Suprapubic skin (tissue), 4 donors: ENCODE measurements around the gene RAB3C.

Source experiments
- EP300 ChIP-seq: sonication (generic); formaldehyde crosslinking; IDR thresholded peaks from one replicate; pipeline ENCODE4 v1.6.1; 2017; ENCODE audit warnings: antibody characterized with exemption
- POLR2A ChIP-seq, 2 donors: fragments of 450-650 bp; IDR thresholded peaks; one replicate each; pipeline ENCODE4 v1.6.1; 2017; ENCODE audit warnings: antibody characterized with exemption in 2 of 2, mild to moderate bottlenecking in 2 of 2, moderate library complexity in 2 of 2
- POLR2AphosphoS5 ChIP-seq, 3 donors: sonication (generic); formaldehyde crosslinking; IDR thresholded peaks; one replicate each; pipeline ENCODE4 v1.6.1; 2017; ENCODE audit warnings: antibody characterized with exemption in 3 of 3
- TF ChIP-seq, protein P1 (sequence below), 2 donors: fragments of 200-600 bp in 1 of 2; fragments of 450-650 bp in 1 of 2; sonication (generic) in 1 of 2; IDR thresholded peaks; one replicate each; pipeline ENCODE4 v1.5.1; 2016 to 2019; ENCODE audit warnings: antibody characterized with exemption in 2 of 2, mild to moderate bottlenecking in 1 of 2, moderate library complexity in 1 of 2

DNA sequence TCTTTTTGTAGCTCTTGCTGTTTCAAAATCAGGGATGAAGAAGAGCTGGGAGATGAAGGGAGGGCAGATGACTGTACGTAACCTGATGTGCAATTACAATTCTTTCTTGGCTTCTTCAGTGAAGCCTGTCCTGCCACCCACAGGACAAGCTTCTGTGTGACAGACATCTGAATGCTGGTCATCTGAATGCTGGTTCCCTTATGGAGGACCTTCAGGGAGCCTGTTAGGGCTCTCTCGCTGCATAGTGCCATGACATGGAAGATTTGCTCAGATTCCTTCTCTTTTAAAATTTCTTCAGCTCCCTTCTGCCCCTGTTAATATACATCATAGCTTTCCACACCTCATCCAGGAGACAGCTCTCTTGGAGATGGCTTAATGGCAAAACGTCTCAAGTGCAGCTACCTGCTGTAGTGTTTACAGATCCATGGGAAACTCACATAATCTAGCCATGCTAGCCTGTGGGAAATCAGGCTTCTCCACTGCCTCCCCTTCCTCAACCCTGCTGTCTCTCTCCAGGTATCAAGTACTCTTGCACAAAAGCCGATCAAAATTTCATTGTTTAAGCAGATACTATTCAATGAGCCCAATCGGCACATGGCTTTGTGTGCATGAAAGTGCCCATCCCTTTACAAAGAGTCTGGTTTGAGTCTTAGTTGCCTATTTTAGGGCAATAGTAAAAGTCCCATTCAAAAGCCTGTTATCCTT is 134.6 kb downstream of the RAB3C start:
- TF ChIP-seq POLR2A (IDR thresholded peaks at IDR 0.05) (no peak), EP300 (no peak), POLR2AphosphoS5 (IDR thresholded peaks at IDR 0.05) (no peak)
- TF ChIP-seq, protein P1, sequence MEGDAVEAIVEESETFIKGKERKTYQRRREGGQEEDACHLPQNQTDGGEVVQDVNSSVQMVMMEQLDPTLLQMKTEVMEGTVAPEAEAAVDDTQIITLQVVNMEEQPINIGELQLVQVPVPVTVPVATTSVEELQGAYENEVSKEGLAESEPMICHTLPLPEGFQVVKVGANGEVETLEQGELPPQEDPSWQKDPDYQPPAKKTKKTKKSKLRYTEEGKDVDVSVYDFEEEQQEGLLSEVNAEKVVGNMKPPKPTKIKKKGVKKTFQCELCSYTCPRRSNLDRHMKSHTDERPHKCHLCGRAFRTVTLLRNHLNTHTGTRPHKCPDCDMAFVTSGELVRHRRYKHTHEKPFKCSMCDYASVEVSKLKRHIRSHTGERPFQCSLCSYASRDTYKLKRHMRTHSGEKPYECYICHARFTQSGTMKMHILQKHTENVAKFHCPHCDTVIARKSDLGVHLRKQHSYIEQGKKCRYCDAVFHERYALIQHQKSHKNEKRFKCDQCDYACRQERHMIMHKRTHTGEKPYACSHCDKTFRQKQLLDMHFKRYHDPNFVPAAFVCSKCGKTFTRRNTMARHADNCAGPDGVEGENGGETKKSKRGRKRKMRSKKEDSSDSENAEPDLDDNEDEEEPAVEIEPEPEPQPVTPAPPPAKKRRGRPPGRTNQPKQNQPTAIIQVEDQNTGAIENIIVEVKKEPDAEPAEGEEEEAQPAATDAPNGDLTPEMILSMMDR (IDR thresholded peaks at IDR 0.05), result no peak
